Endothelial cell of umbilical vein (primary cell): Measurements from ENCODE around the gene ZNF586. TPM values are rescaled to one million over a fixed set of nuclear protein-coding genes. Genes with fewer than 3 reads are reported as not detected.

Source experiments
- BruUV-seq: library from RNA; stranded (reverse); fragments of 400-500 nt; replicated peaks from 2 replicates; lab custom pipeline; 2021; lab: Mats Ljungman, UMichigan
- CTCF ChIA-PET: fragments of 300-600, 350-600 bp; sonication (Branson Sonifier 250); formaldehyde crosslinking; loops from one replicate; lab custom pipeline; 2021; ENCODE audit warnings: antibody characterized with exemption, inconsistent platforms; lab: Charles Lee
- POLR2A ChIA-PET: fragments of 300-600, 350-600 bp; sonication (Branson Sonifier 250); formaldehyde crosslinking; loops from one replicate; lab custom pipeline; 2021; ENCODE audit warnings: antibody characterized with exemption, inconsistent platforms; lab: Charles Lee
- DNase-seq: peaks from one replicate; pipeline ENCODE4 v3.0.0-alpha.2; 2011; ENCODE audit warnings: low read depth, low spot score
- FAIRE-seq: peaks from 2 replicates; lab custom pipeline; 2011; peaks lifted over from hg19 to GRCh38; lab: Jason Lieb, UNC
- H2AFZ ChIP-seq: 2 replicates; pipeline ENCODE4 v1.6.0; 2012; ENCODE audit warnings: low read depth, low read length, control low read depth, inconsistent platforms
- H3K27ac ChIP-seq: 2 replicates; pipeline ENCODE4 v1.5.1; 2011; ENCODE audit warnings: low read depth, mild to moderate bottlenecking, control low read depth, low read length, moderate library complexity; ENCODE audit not compliant: insufficient read depth
- H3K27me3 ChIP-seq, 2 experiments: 2 replicates each; pipeline versions ENCODE4 v1.6.0 to v1.6.1; 2011; ENCODE audit warnings: low read length in 2 of 2, mixed read lengths in 1 of 2; ENCODE audit not compliant: control insufficient read depth in 2 of 2, insufficient read depth in 2 of 2
- H3K36me3 ChIP-seq, 2 experiments: 2 replicates in 1 of 2; 3 replicates in 1 of 2; pipeline ENCODE4 v1.5.1; 2011; ENCODE audit warnings: low read length in 2 of 2, mild to moderate bottlenecking in 1 of 2, moderate library complexity in 1 of 2; ENCODE audit not compliant: control insufficient read depth in 2 of 2, insufficient read depth in 2 of 2; ENCODE audit errors: extremely low read depth in 1 of 2
- H3K4me1 ChIP-seq: 3 replicates; pipeline ENCODE4 v1.5.1; 2011; ENCODE audit warnings: mild to moderate bottlenecking, low read length; ENCODE audit not compliant: control insufficient read depth, insufficient read depth; ENCODE audit errors: extremely low read depth
- H3K4me2 ChIP-seq: 2 replicates; pipeline ENCODE4 v1.6.1; 2011; ENCODE audit warnings: low read length, control low read depth, mixed read lengths; ENCODE audit not compliant: insufficient read depth
- H3K4me3 ChIP-seq, 3 experiments: fragments of 200-600 bp in 1 of 3; sonication (generic), shearing (Covaris generic) in 1 of 3; replicated peaks in 1 of 3; 2 replicates each; pipeline ENCODE4 v1.5.1; 2011 to 2016; ENCODE audit warnings: control low read depth in 3 of 3, low read length in 3 of 3, mild to moderate bottlenecking in 2 of 3, inconsistent platforms in 1 of 3, low read depth in 1 of 3, moderate library complexity in 1 of 3; ENCODE audit not compliant: insufficient read depth in 1 of 3
- H3K79me2 ChIP-seq: 2 replicates; pipeline ENCODE4 v1.6.0; 2012; ENCODE audit warnings: low read length, inconsistent platforms; ENCODE audit not compliant: control insufficient read depth, insufficient read depth
- H3K9ac ChIP-seq: replicated peaks from 2 replicates; pipeline ENCODE3; 2011; ENCODE audit warnings: low read length, control low read depth; ENCODE audit not compliant: insufficient read depth; ENCODE audit errors: extremely low read depth
- H3K9me1 ChIP-seq: replicated peaks from 3 replicates; pipeline ENCODE4 v1.6.0; 2011; ENCODE audit warnings: mild to moderate bottlenecking, low read length; ENCODE audit not compliant: control insufficient read depth, insufficient read depth; ENCODE audit errors: extremely low read depth
- H3K9me3 ChIP-seq: replicated peaks from 2 replicates; pipeline ENCODE4 v1.5.1; 2012; ENCODE audit warnings: low read length, inconsistent platforms; ENCODE audit not compliant: control insufficient read depth, insufficient read depth
- H4K20me1 ChIP-seq: replicated peaks from 2 replicates; pipeline ENCODE3; 2011; ENCODE audit warnings: mild to moderate bottlenecking, low read length; ENCODE audit not compliant: control insufficient read depth, insufficient read depth; ENCODE audit errors: extremely low read depth
- EZH2 ChIP-seq: IDR thresholded peaks from 2 replicates; pipeline ENCODE4 v1.6.1; 2012; ENCODE audit warnings: borderline replicate concordance, low read depth, mild to moderate bottlenecking, moderate library complexity, low read length, inconsistent platforms; ENCODE audit not compliant: severe bottlenecking
- FOS ChIP-seq: IDR thresholded peaks from 2 replicates; pipeline ENCODE4 v1.6.1; 2011; ENCODE audit warnings: mild to moderate bottlenecking, low read length, moderate library complexity, borderline replicate concordance; ENCODE audit not compliant: insufficient read depth
- GATA2 ChIP-seq: IDR thresholded peaks from 2 replicates; pipeline ENCODE4 v1.7.0; 2011; ENCODE audit warnings: low read depth, mild to moderate bottlenecking, moderate library complexity, mixed read lengths, low read length; ENCODE audit not compliant: insufficient read length, insufficient read depth
- JUN ChIP-seq: IDR thresholded peaks from 2 replicates; pipeline ENCODE4 v1.6.1; 2011; ENCODE audit warnings: borderline replicate concordance, low read depth; ENCODE audit not compliant: insufficient read length, insufficient read depth
- MYC ChIP-seq: IDR thresholded peaks from one replicate; pipeline ENCODE4 v1.6.1; 2011; ENCODE audit warnings: mild to moderate bottlenecking, low read depth, low read length
- POLR2A ChIP-seq: IDR thresholded peaks from 2 replicates; pipeline ENCODE4 v1.6.1; 2012; ENCODE audit warnings: low read depth, mild to moderate bottlenecking, control low read depth, low read length
- POLR2AphosphoS5 ChIP-seq: IDR thresholded peaks from 2 replicates; pipeline ENCODE4 v1.6.1; 2012; ENCODE audit warnings: low read depth, mild to moderate bottlenecking, control low read depth, low read length, moderate library complexity; ENCODE audit not compliant: insufficient read depth
- dilution Hi-C: fragments of 300-500 bp; cut with MboI; formaldehyde crosslinking; loops from one replicate; pipeline ENCODE4 v1.15.0; 2019; ENCODE audit warnings: low sequenced_read_pairs; ENCODE audit not compliant: extremely low pct_ligation_motif_present
- intact Hi-C: fragments of 100-400 bp; cut with micrococcal nuclease; formaldehyde crosslinking; loops from one replicate; pipeline ENCODE4 v1.10.0; 2022
- polyA plus RNA-seq, 4 experiments: library from polyadenylated mRNA; depleted of rRNA in 3 of 4; stranded (reverse) in 3 of 4; unstranded in 1 of 4; fragments of >200 nt; gene quantifications; 2 replicates each; pipeline versions ENCODE4 v1.2.1 to v1.2.3, GENCODE V29; 2011 to 2012; ENCODE audit warnings: missing spikeins in 1 of 4
- total RNA-seq: library from RNA; stranded (reverse); gene quantifications from 2 replicates; pipeline ENCODE4 v1.2.3, GENCODE V29; 2021
- TF ChIP-seq, protein P1 (sequence below), 2 donors: IDR thresholded peaks; 1 replicate in 1 of 2; 2 replicates in 1 of 2; pipeline ENCODE4 v1.5.1; 2011; ENCODE audit warnings: low read length in 2 of 2, mild to moderate bottlenecking in 2 of 2, moderate library complexity in 2 of 2, control low read depth in 1 of 2, inconsistent platforms in 1 of 2, low read depth in 1 of 2; ENCODE audit not compliant: insufficient read depth in 1 of 2; ENCODE audit errors: extremely low read depth in 1 of 2
- TF ChIP-seq, protein P2 (sequence below): IDR thresholded peaks from 2 replicates; pipeline ENCODE4 v1.6.1; 2011; ENCODE audit not compliant: insufficient read depth, insufficient read length

Gene ZNF586
- total and polyA plus RNA-seq, 2 donors (not counting 3 experiments of a cell fraction or from before 2014, with no cell fraction given), result 6.0 to 14.7 TPM

DNA sequence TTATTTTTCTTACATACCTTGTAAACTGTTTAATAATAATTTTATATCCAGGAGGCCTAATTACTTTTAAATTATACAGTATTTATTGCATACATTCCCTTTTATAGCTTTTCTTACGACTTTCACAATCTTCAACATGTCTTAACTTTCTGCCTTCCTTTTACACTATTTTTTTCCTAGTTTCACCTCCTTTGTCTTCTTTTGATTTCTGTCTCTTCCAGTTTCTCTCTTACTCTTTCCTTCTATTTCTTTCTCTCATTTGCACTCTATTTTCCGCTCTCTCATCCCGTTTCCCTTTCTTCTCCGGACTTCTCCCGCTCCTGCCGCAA is 33.8 kb downstream of the ZNF586 start:
- Histone ChIP-seq H3K4me1 (peaks cover 26% of the 10 kb centered on the region), H3K4me3 (peak overlapping the region; percentile 41 to 78 (median 47)), H3K79me2 (no peaks in the 10 kb centered on the region), H3K27me3 (no peaks in the 10 kb centered on the region), H2AFZ (peak overlapping the region; percentile 63), H4K20me1 (no peaks in the 10 kb centered on the region), H3K9me1 (no peaks in the 10 kb centered on the region), H3K9me3 (no peaks in the 10 kb centered on the region), H3K36me3 (peaks cover 3 to 5% of the 10 kb centered on the region in 2 experiments), H3K27ac (peak overlapping the region; percentile 69), H3K9ac (peak overlapping the region; percentile 56), H3K4me2 (peak overlapping the region; percentile 74)
- no peak for DNase-seq
- dilution Hi-C loops, result no loop called here
- BruUV-seq, result no TSS peak
- no peak for TF ChIP-seq GATA2
- TF ChIP-seq, protein P1, sequence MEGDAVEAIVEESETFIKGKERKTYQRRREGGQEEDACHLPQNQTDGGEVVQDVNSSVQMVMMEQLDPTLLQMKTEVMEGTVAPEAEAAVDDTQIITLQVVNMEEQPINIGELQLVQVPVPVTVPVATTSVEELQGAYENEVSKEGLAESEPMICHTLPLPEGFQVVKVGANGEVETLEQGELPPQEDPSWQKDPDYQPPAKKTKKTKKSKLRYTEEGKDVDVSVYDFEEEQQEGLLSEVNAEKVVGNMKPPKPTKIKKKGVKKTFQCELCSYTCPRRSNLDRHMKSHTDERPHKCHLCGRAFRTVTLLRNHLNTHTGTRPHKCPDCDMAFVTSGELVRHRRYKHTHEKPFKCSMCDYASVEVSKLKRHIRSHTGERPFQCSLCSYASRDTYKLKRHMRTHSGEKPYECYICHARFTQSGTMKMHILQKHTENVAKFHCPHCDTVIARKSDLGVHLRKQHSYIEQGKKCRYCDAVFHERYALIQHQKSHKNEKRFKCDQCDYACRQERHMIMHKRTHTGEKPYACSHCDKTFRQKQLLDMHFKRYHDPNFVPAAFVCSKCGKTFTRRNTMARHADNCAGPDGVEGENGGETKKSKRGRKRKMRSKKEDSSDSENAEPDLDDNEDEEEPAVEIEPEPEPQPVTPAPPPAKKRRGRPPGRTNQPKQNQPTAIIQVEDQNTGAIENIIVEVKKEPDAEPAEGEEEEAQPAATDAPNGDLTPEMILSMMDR (IDR thresholded peaks at IDR 0.05; ENCODE audit: extremely low read depth in 1 of 2, insufficient read depth in 1 of 2, low read depth in 1 of 2, low read length in 2 of 2), result no peak
- no peak for TF ChIP-seq POLR2AphosphoS5
- no peak for TF ChIP-seq MYC
- no peak for TF ChIP-seq FOS
- no peak for TF ChIP-seq POLR2A
- no peak for TF ChIP-seq EZH2
- TF ChIP-seq JUN, result no peak
- TF ChIP-seq, protein P2, sequence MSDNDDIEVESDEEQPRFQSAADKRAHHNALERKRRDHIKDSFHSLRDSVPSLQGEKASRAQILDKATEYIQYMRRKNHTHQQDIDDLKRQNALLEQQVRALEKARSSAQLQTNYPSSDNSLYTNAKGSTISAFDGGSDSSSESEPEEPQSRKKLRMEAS, result no peak
- ChIA-PET POLR2A (no interaction called here), CTCF (interaction anchor here (1.0 to 3.1 kb wide), 2 partner anchors 12 to 16 kb away, joined by 3 to 8 read pairs; partner anchors contain the start of gene ZNF552)
- intact Hi-C loops, result loop anchor here (1.0 kb wide), 2 partner anchors 11 to 34 kb away; partner anchors contain the start of genes ZNF552 and ZNF586
- no peak for FAIRE-seq
